Activated T-cell treated with anti-CD3 and anti-CD28 coated beads for 4 hours (primary cell): Measurements from ENCODE around the gene APCDD1L.

Experiments
- DNase-seq: peaks from one replicate; pipeline ENCODE4 v3.0.0-alpha.2; 2020

The APCDD1L gene

DNA sequence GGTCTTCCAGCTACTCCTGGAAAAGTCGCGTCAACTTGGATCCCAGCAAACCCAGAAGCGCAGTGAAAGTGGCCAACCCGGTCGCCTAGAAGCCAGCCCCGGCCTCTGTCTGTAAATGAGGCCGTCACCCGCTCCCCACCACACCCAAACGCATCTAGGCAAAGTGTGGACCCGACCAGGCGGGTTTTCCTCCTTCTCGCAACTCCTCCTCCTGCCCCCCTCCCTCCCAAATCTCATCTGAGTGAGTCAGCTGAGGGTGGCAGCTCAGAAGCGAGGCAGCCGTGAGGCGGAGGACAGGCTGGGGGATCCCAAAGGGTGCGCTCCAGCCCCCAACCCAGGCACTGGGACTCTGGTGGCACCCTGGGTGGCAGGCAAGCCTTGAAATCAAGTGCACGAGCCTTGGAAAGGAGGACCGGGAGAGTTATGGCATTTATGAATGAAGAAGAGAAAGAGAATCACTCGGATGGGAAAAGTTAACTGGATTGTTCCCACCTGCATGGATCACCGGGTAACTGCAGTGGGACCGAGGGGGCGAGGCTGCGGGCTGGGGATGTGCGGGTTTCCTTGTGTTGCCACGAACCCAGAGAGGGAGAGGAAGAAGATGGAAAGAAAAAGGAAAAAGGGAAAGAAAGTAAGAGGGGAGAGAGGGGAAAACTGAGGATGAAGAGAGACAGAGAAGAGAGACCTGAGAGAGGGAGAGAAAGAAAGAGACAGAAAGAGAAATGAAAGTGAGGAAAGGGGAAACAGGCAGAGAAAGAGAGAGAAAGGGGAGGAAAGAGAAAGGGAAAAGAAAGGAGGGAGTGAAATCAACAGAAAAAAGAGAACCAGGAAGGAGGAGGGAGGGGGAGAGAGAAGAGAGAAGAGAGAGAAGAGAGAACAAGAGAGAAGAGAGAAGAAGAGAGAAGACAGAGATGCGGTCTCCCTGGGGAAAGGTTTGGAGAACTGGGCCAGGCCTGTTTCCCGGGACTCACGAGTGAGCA, at the start of gene APCDD1L:
Gene APCDD1L, minus strand, starts transcription at position 167 of the 980 bp plus-strand sequence. CDS start 692 bp downstream, outside the sequence.
- DNase-seq = no peak

DNA sequence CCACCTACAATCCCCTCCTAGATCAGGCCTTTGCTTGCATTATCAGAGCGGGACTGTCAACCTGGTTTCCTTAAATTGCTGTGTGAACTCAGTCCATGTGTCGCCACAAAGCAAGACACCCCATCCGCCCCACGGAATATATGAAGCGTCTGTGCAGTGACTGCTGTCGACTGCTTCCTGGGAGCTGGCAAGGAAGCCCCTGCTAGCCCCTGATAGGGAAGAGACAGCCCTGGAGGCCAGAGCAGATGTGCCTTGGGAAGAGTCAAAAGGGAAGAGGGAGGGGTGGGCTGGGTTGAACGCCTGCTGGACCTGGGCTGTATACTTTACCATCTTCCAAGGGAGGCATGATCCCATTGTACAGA, 44.1 kb upstream of the APCDD1L start:
- DNase-seq = no peak

DNA sequence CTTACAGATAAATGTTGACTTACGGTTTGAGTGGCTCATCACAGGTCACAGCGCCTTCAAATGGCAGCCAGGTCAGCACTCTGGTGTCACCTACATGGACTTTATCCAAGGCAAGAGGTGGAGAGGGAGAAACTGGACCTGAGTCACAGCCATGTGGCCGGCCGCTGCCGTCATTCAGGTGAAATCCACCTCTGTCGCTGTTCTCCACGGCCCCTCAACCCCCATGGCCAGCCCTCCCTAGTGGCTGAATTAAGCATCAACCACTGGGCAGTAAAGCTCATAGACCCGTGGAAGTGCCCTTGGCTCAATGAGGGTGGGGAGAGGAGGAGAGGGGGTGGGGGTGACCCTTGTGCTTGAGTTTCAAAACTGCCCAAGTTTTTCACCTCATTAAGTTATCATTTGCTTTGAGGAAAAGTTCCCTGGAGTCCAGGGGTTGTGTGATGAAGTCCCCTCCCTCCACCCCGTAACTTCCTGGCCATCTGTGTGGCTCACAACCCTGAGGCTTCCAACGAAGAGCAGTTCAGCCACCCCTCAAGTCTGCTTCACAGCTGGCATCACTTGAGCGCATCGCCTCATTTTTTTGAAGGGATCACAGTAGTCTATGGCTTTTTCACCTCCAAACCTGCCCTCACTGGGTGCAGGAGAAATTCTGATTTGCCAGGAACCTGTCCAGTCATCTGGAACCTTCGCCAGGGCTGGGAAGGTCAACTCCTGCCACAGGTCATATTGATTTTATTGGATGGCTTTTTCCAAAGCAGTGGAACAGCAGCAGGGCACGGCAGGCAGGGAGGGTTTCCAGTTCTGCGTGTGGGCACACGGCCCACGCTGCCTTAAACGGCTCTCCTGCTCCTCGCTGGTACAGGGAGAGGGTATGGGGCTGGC, 43.5 kb upstream of the APCDD1L start:
- DNase-seq = no peak

DNA sequence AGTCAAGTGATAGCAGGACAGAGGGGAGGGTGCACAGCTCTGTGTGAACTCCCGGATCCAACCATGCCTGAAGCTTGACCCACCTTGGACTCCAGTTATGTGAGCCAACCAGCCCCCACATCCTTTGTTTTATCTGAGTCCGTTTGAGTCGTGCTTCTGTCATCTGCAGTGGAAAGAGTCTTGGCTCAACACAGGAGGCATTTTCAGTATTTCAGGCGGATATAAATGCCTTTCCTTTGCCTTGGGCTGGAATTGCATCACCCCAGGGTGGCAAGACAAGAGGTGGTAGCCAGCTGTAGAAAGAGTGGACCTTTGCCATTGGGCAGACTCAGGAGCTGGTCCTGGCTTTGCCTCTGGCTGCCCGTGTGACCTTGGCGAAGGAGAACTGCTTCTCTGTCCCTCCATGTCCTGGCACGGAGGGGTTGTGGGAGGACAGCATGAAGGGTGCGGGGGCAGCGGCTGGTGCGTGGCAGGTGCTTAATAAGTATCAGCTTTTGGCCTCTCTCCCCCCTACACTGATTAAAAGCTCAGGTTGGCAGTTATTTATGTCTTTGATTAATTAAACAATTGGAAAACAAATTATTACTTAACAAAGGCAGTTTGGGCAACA, 42.6 kb upstream of the APCDD1L start:
- no peak for DNase-seq

DNA sequence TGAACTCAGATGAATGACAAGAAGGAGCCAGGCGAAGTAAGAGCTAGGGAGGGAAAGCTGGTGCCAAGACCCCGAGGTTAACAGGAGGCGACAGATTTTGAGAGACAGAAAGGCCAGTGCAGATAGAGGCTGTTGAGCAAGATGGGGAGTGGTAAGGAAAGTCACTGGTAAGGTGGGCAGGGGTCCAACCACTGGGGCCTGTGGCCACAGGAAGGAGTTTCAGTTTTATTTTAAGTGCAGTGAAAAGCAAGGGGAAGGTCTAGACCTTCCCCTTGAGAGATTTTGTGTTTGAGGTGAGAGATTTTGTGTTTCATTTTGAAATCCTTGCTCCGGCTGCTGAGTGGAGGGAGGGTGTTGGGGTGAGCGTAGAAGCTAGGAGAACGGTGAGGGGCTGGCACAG, 41.8 kb upstream of the APCDD1L start:
- no peak for DNase-seq

DNA sequence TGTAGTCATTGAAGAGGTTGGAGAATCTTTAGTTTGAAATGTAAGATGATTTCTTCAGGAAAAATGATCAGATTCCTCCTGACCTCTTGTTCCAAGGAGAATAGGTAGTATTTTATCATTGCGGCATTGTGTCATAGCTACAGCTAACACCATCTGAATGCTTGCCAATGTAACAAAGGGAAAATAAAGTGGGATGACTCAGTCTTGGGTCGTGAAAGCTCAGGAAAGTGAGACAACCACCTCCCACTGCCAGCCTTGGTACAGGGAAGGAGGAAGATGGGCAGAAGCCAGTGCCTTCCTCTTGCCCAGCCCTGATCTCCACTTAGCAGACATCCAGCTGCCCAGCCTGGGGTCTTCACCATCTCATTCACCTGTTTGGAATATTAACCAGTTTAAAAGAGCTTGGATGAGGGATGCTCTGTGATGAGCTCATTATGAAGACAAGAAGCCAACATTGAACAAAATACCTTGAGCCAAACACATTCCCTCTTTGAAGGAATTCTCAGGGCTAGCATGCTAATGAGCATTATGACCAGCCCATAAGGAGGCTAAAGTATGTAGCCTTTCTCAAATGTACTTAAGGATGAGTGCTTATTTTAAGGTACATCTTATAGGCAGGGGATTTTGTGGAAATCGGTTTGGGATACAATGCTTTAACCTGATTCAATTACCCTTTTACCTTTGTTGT, 40.0 kb upstream of the APCDD1L start:
- no peak for DNase-seq

DNA sequence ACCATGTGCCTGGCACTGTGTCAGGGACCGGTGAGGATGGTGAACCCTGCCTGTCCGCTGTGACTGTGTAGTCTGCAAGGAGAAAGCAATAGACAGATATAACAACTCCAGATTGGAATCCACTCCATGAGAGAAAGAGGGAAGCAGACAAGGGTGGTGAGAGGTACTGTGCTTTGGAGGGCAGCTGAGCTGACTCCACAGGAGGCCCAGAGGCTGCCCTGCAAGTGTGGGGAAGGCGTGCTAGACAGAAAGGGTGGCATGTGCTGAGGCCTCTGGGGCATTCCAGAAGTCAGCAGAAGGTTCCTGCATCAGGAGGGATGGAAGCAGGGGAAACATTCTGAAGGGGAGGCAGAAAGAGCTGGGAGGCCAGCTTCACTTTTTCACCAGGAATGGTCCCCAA, 39.3 kb upstream of the APCDD1L start:
- no peak for DNase-seq

DNA sequence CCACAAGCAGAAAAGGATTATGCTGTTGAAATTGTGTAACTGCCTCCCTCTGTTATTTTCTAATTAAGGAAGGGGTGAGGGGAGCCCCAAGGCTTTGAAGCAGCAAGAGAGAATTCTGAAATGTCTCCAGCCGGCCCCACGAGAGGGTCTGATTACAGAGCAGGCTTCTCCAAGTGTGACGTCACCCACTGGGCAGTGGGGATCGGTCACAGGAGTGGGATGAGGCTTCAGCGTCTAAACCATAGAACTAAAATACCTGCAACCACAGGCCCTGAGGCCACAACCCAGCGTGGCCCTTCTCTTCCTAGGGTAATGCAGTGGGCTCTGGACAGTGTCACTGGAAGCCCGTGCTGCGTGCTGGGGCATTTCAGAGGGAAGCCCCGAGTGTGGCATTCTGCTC, 38.6 kb upstream of the APCDD1L start:
- DNase-seq = no peak

DNA sequence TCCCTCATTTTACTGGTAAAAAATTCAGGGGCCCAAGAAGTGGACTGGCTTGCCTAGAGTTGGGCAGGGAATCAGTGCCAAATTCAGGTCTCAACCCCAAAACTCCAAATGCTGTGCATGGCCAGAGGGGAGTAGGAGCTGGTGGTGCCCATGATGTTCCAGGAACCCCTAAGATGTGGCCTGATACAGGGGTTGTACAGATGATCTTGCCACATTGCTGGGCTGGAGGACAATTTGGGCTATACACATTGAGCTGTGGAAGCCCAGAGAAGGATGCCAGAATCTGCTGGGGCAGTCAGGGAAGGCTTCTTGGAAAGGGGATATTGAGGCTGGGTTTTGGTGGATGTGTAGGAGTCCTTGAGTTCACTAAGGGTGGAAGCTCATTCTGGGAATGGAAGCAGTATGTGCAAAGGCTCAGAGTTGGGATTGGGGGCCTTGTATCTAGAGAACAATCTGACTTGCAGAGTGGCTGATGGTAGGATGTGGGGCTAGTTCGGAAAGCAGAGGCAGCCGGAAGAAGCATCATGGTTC, 38.0 kb upstream of the APCDD1L start:
- DNase-seq = no peak

DNA sequence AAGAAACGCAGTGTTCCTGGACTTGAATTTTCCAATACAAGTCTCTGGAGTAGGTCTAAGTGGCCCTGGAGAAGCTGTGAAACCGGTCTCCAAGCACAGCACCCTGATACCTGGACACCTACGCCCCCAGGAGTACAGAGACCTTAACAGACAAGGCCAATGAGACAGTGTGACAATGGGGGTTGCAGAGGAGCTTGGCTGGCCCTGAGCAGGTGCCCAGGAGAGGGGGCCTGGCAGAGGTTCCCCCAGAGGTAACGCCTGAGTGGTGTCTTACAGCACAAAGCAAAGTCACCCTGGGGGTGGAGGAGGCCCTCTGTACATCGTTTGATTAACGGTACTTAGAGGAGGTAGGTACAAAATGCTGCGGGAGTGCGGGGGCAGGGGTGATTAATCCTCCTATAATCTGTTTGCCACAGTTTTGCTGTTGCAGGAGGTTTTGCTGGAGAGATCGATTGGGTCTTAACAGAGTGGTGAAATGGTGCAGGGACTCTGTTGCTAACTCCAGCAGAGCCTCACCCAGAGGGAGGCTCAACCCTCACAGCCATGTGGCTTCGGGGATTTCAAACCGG, 37.3 kb upstream of the APCDD1L start:
- DNase-seq = no peak

DNA sequence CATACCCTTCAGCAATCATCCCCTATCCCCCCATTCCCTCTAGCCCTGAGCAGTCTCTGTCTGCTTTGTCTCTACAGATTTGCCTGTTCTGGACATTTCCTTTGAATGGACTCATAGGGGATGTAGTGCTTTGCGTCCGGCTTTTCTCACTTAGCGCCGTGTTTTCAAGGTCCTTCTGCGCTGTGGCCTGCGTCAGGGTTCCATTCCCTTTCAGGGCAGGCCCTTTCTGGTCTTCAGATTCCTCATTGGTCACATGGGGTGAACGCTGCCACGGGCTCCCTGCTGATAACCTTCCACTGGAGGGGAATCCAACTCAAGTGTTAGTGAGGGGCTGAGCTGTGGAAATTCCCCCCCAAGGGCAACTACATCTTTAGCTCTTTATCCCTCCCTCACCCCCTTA, 36.4 kb upstream of the APCDD1L start:
- DNase-seq = no peak

DNA sequence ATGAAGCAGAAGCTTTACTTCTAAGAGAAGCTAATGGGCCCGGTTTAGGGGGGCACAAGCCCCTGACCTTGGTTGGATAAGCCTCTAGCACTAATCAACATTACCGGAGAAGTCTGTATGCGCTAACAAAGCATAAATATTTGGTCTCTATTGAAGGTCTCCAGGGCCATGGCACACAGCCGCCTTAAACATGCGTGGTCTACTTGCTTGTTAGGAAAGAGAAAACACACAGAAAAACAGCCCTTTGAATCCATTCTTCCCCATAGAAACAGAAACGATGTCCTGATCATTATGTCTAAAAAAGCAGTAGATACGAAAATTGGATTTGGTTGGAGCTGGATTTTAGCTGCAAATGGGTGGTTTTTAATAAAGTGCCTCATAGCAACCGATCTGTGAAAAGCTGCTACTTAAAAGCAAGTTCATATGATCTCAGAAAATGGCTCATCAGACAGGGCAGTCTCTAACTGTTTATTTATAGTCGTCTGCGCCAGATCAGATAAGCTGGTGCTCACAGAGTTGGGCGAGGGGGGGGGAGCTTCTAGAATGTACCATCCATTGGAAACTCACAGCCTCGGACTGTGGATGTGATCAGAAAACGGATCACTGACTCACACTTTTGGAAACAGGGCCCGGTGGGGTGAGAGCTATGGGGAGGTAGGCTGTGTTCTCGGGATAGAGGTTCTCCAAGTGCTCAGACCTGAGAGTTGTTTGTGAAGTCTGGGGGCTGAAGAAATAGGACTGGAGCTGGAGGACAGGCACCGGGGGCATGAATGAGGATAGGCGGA, 35.3 kb upstream of the APCDD1L start:
- no peak for DNase-seq

DNA sequence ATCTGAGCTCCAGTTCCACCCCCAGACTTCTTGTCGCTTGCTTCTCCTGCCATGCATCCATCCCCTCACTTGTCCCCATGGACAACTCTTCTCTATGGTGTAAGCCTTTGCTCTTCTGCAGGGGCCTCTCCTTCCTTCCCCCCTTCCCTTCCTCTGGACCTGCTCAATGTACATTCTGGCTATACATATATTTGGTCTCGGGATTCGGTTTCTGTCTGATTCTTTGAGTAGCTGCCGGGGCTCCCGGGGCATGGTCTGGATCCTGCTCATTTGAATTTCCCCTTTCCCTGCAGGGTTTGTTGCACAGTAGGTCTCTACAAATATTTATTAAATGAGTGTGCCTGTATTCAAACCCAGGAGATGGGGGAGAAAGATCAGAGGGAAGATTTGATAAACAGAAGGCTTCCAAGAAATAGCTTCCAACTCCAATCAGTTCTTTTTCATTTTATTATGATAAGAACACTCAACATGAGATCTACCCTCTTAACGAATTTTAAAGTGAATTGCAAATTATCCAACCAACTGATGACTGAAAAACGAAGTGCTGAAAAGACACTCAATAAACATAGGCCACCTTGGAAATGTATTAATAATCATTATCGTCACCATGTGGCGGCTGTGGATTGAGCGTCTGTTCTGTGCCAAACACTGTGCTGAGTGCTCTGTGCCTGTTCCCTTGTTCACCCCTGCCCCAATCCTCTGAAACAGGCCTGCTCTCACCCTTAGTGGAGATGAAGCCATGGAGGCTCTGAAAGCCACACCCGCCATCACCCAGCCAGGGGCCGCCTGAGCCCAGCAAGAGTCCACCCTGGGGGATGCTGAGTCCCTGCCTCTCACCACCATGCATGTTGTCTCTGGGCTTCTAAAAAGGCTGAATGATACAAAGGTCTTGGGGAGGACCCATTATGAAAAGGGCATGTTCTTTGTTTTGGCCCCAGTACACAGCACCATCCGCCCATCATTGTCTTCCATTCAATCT, 34.3 kb upstream of the APCDD1L start:
- no peak for DNase-seq

DNA sequence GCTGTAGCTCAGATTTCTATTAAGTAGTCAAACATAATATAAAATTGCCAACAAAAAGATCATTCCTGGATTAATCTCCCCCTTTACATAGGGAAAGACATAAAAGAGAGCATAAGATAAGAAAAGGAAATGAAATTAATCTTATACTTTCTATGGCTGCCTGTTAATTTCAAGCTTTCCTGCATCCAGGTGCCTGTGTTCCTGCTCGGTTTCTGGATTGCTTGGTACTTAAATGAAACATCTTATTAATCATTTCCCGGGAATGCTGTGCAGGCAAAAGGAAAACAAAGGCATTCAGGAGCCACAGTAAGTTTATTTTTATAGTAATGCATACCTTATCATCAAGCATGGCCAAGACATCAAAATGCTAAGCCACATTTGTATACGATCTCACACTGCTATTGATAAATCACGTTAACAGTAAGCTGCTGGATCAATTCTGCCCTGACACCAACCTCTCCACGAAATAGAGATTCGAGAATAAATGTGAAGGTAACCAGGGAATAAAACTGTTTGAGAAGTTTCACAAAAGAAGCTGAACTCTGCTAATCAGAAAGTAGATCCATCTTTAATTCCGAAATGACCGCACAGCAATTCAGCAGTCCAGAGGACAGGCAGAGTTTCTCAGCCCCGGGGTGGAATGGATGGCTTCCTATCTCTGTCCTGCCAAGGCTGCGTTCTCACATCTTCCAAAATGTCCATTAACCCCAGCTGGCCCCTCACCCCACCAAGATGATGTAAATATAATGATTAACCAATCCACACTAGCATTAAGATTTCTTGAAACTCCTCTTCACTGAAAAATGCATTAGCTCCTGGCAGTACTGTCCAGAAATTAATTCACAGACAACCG, 32.6 kb upstream of the APCDD1L start:
- no peak for DNase-seq

DNA sequence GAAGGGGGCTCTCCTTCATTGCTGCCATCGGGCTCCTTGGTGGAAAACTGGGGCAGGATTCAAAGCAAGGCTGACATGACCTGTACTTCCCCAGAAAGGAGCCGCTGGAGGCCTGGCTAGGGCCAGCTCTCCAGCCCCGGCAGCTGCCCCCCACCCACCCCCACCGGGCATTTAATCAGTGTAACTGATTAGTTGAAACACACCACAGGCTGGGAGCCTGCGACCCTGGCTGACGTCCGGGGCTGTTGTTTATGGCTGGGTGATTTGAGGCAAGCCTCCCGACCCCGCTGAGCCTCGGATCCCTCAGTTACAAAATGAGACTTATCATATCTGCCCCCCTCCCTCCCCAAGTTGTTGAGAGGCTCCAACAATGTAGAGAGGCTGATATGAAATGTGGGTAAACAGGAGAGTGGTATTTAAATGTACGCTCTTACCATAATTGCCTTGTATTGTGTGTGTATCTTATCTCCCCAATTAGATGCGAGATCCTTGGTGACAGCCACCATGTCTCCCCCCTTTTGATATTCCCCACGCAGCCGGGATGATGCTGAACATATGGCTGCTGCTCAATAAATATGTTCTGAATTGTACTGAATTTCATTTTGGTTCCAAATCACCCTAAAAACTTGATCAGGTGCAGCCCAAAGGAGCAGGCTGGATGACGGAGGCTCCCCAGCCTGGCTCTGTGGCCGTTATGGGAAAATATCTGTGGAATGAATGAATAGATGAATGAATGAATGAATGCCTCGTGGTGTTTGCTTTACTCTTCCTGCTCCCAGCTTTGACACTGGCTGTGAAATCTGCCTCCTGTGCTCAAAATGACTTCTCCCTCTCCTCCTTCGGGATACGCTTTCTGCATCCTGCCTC, 31.8 kb upstream of the APCDD1L start:
- DNase-seq = no peak

DNA sequence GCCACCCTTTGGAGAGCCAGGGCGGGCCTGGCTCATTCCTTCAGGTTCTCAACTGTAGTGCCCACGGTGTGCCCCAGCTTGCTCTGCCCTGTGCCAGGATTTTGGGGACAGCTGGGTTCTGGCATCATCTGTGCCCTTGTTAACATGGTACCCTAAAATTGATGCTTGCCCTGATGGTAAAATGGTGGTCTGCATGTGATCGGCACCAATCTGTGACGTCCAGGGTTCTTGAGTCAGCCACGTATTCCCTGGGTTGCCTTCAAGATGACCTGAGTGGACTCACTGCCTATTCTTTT, 31.2 kb upstream of the APCDD1L start:
- DNase-seq = no peak

DNA sequence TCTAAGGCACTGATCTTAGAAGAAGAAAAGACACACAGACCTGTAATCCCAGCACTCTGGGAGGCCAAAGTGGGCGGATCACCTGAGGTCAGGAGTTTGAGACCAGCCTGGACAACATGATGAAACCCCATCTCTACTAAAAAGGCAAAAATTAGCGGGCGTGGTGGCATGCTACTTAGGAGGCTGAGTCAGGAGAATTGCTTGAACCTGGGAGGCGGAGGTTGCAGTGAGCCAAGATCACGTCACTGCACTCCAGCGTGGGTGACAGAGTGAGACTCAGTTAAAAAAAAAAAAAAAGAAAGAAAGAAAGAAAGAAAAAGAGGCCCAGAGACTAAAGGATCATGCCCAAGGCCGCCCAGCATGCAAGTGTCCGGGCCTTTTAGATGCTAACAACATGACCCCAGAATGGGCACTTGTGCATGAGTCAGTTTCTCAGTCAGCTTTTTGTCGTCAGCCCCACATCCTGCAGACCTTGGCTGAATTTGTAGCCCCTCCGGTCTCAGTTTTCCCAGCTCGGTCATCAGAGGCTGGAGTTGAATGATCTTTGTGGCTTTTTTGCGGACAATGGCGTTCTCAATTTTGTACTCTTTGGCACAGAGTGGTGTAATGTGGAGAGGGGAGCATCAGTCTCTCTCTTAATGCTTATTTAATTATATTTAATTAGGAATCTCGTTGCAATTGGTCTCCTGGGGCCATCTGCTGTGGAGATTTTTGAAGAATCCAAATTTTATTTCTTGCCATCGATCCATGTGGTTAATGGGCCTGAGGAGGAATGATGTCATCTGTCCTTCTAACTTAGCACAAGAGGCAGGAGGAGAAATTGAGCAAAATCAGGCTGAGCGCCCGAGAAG, 30.6 kb upstream of the APCDD1L start:
- DNase-seq = no peak
